NCI-H2196 (cell line): Measurements from ENCODE around the gene HOXA11.

Experiments
- DNase-seq: peaks from one replicate; lab custom pipeline; 2025; ENCODE audit not compliant: unreplicated experiment; lab: John Stamatoyannopoulos, UW

Gene HOXA11

GRCh38 chr7:27207348-27207985 is 22.4 kb upstream of the HOXA11 start:
- DNase-seq: no peak

- no peak for DNase-seq
These were observed 20.6 kb upstream of the HOXA11 start for GRCh38 chr7:27205325-27206280.

- DNase-seq: no peak
These were observed 19.9 kb upstream of the HOXA11 start for GRCh38 chr7:27204851-27205322.

GRCh38 chr7:27203964-27204594 is 19.0 kb upstream of the HOXA11 start:
- no peak for DNase-seq

GRCh38 chr7:27203365-27203953 is 18.4 kb upstream of the HOXA11 start:
- DNase-seq: no peak

GRCh38 chr7:27202862-27203134 is 17.8 kb upstream of the HOXA11 start:
- DNase-seq: no peak

- DNase-seq: no peak
These were observed 17.2 kb upstream of the HOXA11 start for GRCh38 chr7:27202018-27202861.

- no peak for DNase-seq
These were observed 16.6 kb upstream of the HOXA11 start for GRCh38 chr7:27201580-27202017.

- DNase-seq: no peak
These were observed 15.9 kb upstream of the HOXA11 start for GRCh38 chr7:27200761-27201579.

- DNase-seq: peak; percentile 56
These were observed 15.1 kb upstream of the HOXA11 start, which contains the start of gene HOXA13 for GRCh38 chr7:27199849-27200760. Gene HOXA13, minus strand, starts transcription at chr7:27200091. Its CDS starts 14 bp downstream, at chr7:27200077.

GRCh38 chr7:27198871-27199801 is 14.1 kb upstream of the HOXA11 start:
- DNase-seq: no peak

- no peak for DNase-seq
These were observed 13.3 kb upstream of the HOXA11 start for GRCh38 chr7:27198138-27198841.

- no peak for DNase-seq
These were observed 12.4 kb upstream of the HOXA11 start for GRCh38 chr7:27197137-27198042.

- DNase-seq: peak; percentile 78
These were observed 11.3 kb upstream of the HOXA11 start for GRCh38 chr7:27196287-27196767.

GRCh38 chr7:27194686-27195379 is 9.8 kb upstream of the HOXA11 start:
- DNase-seq: no peak
